ENCODE measurements around the gene LRRC61. TPM values are rescaled to one million over a fixed set of nuclear protein-coding genes. Genes with fewer than 3 reads are reported as not detected.

The LRRC61 gene
- total RNA-seq, 6 experiments from 2014 or later: 13.0 to 33.0 (median 19.1) TPM

GRCh38 chr7:150378115-150378852, 55.1 kb downstream of the LRRC61 start:
- no peaks in the 10 kb centered on the region for H3K27me3 ChIP-seq
- DNase-seq (peak; percentile 56 to 73 (median 72)), ATAC-seq (peak; percentile 21 to 48 (median 38))
- peak; percentile 45 for TF ChIP-seq POLR2A (IDR thresholded peaks at IDR 0.05)
- TF ChIP-seq, protein P1, sequence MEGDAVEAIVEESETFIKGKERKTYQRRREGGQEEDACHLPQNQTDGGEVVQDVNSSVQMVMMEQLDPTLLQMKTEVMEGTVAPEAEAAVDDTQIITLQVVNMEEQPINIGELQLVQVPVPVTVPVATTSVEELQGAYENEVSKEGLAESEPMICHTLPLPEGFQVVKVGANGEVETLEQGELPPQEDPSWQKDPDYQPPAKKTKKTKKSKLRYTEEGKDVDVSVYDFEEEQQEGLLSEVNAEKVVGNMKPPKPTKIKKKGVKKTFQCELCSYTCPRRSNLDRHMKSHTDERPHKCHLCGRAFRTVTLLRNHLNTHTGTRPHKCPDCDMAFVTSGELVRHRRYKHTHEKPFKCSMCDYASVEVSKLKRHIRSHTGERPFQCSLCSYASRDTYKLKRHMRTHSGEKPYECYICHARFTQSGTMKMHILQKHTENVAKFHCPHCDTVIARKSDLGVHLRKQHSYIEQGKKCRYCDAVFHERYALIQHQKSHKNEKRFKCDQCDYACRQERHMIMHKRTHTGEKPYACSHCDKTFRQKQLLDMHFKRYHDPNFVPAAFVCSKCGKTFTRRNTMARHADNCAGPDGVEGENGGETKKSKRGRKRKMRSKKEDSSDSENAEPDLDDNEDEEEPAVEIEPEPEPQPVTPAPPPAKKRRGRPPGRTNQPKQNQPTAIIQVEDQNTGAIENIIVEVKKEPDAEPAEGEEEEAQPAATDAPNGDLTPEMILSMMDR (IDR thresholded peaks at IDR 0.05): peak in 1 of 4 donors; percentile 6
- peak overlapping the region; percentile 79 to 92 (median 90) for H3K27ac ChIP-seq
- H3K4me1 ChIP-seq: peaks cover 0 to 47% (median 16%) of the 10 kb centered on the region in 4 donors
- peak overlapping the region; percentile 55 to 72 (median 67) for H3K4me3 ChIP-seq
- WGBS (ENCODE audit: insufficient coverage, low coverage, low lambda C conversion rate, missing lambda C conversion rate): 0% methylated on average over 18 of the region's 32 CpGs
- intact Hi-C loops (cut with DNase I): no loop called here
- no peaks in the 10 kb centered on the region for H3K9me3 ChIP-seq
- H3K36me3 ChIP-seq: peaks cover 0 to 14% (median 2%) of the 10 kb centered on the region in 4 donors

DNA sequence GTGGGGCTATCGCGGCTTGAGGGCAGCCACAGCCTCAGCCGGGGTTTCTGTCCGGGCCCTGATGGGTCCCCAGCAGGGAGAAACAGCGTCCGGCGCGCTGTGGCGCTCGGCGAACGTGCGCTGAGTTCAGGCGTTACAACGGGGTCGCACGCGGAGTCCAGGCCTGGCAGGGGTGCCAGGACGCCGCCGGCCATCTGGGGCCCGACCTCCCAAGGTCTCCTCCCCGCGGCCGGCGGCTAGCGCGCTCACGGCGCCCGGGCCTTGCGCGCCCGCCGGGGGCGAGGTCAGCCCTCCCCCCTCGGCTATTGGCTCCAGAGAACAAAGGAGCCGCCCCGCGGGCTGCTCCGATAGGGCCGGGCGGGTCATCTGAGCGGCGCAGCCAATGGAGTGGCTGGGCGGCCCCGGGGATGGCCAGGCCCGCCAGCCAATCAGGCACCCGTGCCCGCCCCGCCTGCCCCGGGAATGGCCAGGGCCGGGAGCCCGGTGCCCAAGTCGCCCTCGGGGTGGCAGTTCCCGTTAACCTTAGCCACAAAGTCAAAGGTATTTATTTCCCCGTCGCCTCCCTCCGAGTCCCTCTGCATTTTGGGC, 55.8 kb downstream of the LRRC61 start, which contains the start of gene ZNF775:
Gene ZNF775 (plus strand): TSS at position 478 of the 588 bp plus-strand sequence. CDS start 9,141 bp downstream, outside the sequence.
- Histone ChIP-seq H3K27ac (peak within 1 kb of the TSS; percentile 79 to 92 (median 90)), H3K9me3 (no peaks in the 10 kb centered on the region), H3K27me3 (no peaks in the 10 kb centered on the region), H3K4me1 (peaks cover 0 to 51% (median 18%) of the 10 kb centered on the region in 4 donors), H3K4me3 (peak within 1 kb of the TSS; percentile 55 to 72 (median 67)), H3K36me3 (peaks cover 0 to 7% (median 0%) of the 10 kb centered on the region in 4 donors)
- WGBS (ENCODE audit: insufficient coverage, low coverage, low lambda C conversion rate, missing lambda C conversion rate): 0% methylated on average over 13 of the region's 60 CpGs
- DNase-seq (peak; percentile 98 to 99 (median 99)), ATAC-seq (peak; percentile 86 to 96 (median 90))
- TF ChIP-seq, protein P1 (IDR thresholded peaks at IDR 0.05): peak in 1 of 4 donors; percentile 5
- TF ChIP-seq POLR2A (IDR thresholded peaks at IDR 0.05): peak; percentile 94
- intact Hi-C loops (cut with DNase I): no loop called here

DNA sequence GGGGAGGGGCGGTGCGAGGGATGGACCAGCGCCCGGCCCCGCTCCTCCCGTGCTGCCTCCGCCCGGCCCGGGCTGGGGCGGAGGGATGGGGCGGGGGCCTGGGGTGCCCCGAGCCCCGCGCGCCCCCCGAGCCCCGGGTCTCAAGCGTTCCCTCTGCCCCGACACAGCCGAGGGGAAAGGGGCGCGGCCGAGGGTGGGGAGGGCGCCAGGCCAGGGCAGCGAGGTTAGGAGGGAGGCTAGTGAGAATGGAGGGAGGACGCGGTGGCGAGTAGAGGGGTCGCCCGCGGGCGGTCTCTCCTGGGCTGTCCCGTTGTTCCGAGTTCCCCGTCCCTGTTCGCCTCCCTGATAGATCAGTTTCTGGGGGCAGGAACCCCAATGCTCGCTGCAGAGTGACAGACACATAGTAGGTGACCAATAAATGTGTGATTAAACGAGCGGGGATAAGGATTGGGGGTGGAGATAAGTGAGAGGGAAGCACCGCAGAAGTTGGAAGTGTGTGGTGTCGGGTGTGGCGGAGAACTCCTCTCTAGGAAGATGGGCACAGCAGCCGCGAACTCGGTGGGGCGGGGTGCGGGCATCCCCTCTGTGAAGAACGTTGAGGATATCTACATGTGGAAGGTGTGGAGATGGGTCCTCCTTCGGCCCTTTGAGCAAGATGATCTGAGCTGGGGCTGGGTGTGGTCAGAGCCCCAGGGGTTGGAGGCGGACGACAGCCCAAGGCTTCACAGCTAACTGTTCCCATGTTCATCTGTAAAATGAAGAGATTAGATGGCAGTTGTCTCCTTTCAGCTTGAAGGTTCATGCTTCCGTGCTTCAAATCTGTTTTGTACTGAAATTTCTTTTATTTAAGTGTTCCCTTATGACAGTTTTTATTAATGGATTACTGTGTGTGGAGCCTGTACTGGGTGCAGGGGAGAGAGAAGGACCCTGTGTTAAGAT, 56.6 kb downstream of the LRRC61 start:
- TF ChIP-seq, protein P1 (IDR thresholded peaks at IDR 0.05): no peak
- TF ChIP-seq POLR2A (IDR thresholded peaks at IDR 0.05): no peak
- DNase-seq (no peak), ATAC-seq (no peak)
- H3K9me3 ChIP-seq: no peaks in the 10 kb centered on the region
- intact Hi-C loops (cut with DNase I): no loop called here
- WGBS (ENCODE audit: insufficient coverage, low coverage, low lambda C conversion rate, missing lambda C conversion rate): 5% methylated on average over 24 of the region's 52 CpGs
- peaks cover 0 to under 1% (median 0%) of the 10 kb centered on the region in 4 donors for H3K36me3 ChIP-seq
- peak overlapping the region; percentile 55 to 72 (median 67) for H3K4me3 ChIP-seq
- peaks cover 0 to 55% (median 19%) of the 10 kb centered on the region in 4 donors for H3K4me1 ChIP-seq
- H3K27ac ChIP-seq: peak overlapping the region; percentile 68 to 80 (median 76)
- H3K27me3 ChIP-seq: no peaks in the 10 kb centered on the region

DNA sequence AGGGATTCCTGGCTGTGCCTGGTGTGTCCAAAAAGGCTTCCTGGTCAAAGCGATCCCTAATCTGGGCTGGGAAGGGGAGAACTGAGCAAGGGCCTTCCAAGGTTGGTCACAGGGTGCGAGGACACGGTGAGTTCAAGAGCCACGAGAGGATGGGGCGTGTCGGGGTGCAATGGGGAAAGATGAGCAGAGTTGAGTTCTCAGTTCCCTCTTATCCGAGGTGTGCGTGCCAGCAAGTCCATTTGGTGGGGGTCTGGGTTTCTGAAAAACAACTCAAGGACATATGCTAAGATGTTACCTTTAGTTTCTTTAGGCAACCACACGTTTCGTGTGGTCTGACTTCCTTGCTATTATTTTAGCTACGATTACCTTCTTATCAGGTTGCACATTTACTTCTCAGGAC, 57.3 kb downstream of the LRRC61 start:
- H3K27me3 ChIP-seq: no peaks in the 10 kb centered on the region
- intact Hi-C loops (cut with DNase I): no loop called here
- 82% methylated on average over 10 of the region's 11 CpGs for WGBS (ENCODE audit: insufficient coverage, low coverage, low lambda C conversion rate, missing lambda C conversion rate)
- H3K27ac ChIP-seq: no peak overlapping the region
- peaks cover 0 to 56% (median 17%) of the 10 kb centered on the region in 4 donors for H3K4me1 ChIP-seq
- no peaks in the 10 kb centered on the region for H3K9me3 ChIP-seq
- DNase-seq: no peak
- H3K4me3 ChIP-seq: no peak overlapping the region
- no peak for ATAC-seq
- H3K36me3 ChIP-seq: no peaks in the 10 kb centered on the region
- TF ChIP-seq POLR2A (IDR thresholded peaks at IDR 0.05): no peak
- TF ChIP-seq, protein P1 (IDR thresholded peaks at IDR 0.05): no peak
